Activated CD4-positive, alpha-beta T cell treated with anti-CD3 and anti-CD28 coated beads, Interleukin-2, amount 10 ng/mL, durations not matched to agents 7 days and 5 days (primary cell): Measurements from ENCODE around the gene POU3F3. TPM values are rescaled to one million over a fixed set of nuclear protein-coding genes. Genes with fewer than 3 reads are reported as not detected.

Experiments used
- CTCF ChIA-PET: fragments of 350-600 bp; sonication (Branson Sonifier 250); formaldehyde crosslinking; loops from one replicate; lab custom pipeline; 2021; ENCODE audit warnings: antibody characterized with exemption; lab: Charles Lee
- POLR2A ChIA-PET: fragments of 350-600 bp; sonication (Branson Sonifier 250); formaldehyde crosslinking; loops from one replicate; lab custom pipeline; 2021; ENCODE audit warnings: antibody characterized with exemption; lab: Charles Lee
- DNase-seq: peaks from one replicate; pipeline ENCODE4 v3.0.0-alpha.2; 2020
- H3K27ac Mint-ChIP-seq: one replicate; pipeline ENCODE4 v1.8.0; 2021; ENCODE audit warnings: mild to moderate bottlenecking, moderate library complexity, mixed read lengths
- H3K27me3 Mint-ChIP-seq: one replicate; pipeline ENCODE4 v1.8.0; 2021; ENCODE audit warnings: mixed read lengths
- H3K36me3 Mint-ChIP-seq: one replicate; pipeline ENCODE4 v1.8.0; 2021; ENCODE audit warnings: low read depth, mixed read lengths
- H3K4me1 Mint-ChIP-seq: one replicate; pipeline ENCODE4 v1.8.0; 2021; ENCODE audit warnings: mixed read lengths
- H3K4me3 Mint-ChIP-seq: one replicate; pipeline ENCODE4 v1.8.0; 2021; ENCODE audit warnings: mild to moderate bottlenecking, moderate library complexity, mixed read lengths
- H3K9me3 Mint-ChIP-seq: one replicate; pipeline ENCODE4 v1.8.0; 2021; ENCODE audit warnings: mixed read lengths
- total RNA-seq, 2 experiments: library from RNA; stranded (reverse); gene quantifications; one replicate each; pipeline ENCODE4 v1.2.3, GENCODE V29; 2021

Gene POU3F3
- total RNA-seq, 2 experiments from 2014 or later: not detected

GRCh38 chr2:104859291-104859765 lies 5.4 kb downstream of the POU3F3 start:
- Mint-ChIP-seq H3K4me1 (peaks cover 18% of the 10 kb centered on the region), H3K9me3 (no peaks in the 10 kb centered on the region), H3K27ac (no peak overlapping the region), H3K27me3 (peaks cover 74% of the 10 kb centered on the region), H3K4me3 (no peak overlapping the region), H3K36me3 (peaks cover 7% of the 10 kb centered on the region)
- ChIA-PET CTCF (interaction anchor here (1.7 kb wide), 1 partner anchor 10 kb away, joined by 8 read pairs; no protein-coding TSS in a partner anchor), POLR2A (no interaction called here)
- DNase-seq: no peak

GRCh38 chr2:104859766-104860450 lies 6.0 kb downstream of the POU3F3 start:
- ChIA-PET CTCF (interaction anchor here (1.5 to 1.7 kb wide), 2 partner anchors 10 to 15 kb away, joined by 3 to 8 read pairs; no protein-coding TSS in a partner anchor), POLR2A (no interaction called here)
- Mint-ChIP-seq H3K9me3 (no peaks in the 10 kb centered on the region), H3K27ac (no peak overlapping the region), H3K4me1 (peaks cover 14% of the 10 kb centered on the region), H3K36me3 (peaks cover 3% of the 10 kb centered on the region), H3K4me3 (no peak overlapping the region), H3K27me3 (peaks cover 74% of the 10 kb centered on the region)
- no peak for DNase-seq

DNA sequence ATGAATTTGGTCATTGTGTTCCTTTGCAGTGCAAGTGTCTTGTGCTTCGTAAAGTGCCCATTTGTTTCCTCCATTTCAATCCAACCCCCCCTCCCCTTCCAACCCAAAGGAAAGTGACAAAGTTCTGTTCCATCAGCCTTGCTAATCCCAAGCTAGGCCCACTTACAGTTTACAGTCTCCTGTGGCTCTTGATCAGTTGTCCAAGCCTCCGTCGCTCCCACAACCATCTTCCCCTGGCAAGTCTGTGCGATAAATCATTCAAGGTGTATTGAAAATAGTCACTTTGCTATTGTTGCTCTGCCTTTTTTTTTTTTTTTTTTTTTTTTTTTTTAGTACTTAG lies 6.5 kb downstream of the POU3F3 start:
- DNase-seq: no peak
- H3K9me3 Mint-ChIP-seq: no peaks in the 10 kb centered on the region
- no peak overlapping the region for H3K4me3 Mint-ChIP-seq
- H3K36me3 Mint-ChIP-seq: peaks cover 3% of the 10 kb centered on the region
- H3K27me3 Mint-ChIP-seq: peaks cover 79% of the 10 kb centered on the region
- ChIA-PET CTCF (interaction anchor here (1.5 to 2.7 kb wide), 3 partner anchors 11 to 15 kb away, joined by 3 to 11 read pairs (median 8); no protein-coding TSS in a partner anchor), POLR2A (no interaction called here)
- no peak overlapping the region for H3K27ac Mint-ChIP-seq
- peaks cover 14% of the 10 kb centered on the region for H3K4me1 Mint-ChIP-seq

- Mint-ChIP-seq H3K36me3 (peaks cover 3% of the 10 kb centered on the region), H3K27me3 (peaks cover 88% of the 10 kb centered on the region), H3K4me1 (peaks cover 11% of the 10 kb centered on the region), H3K4me3 (no peak overlapping the region), H3K27ac (no peak overlapping the region), H3K9me3 (no peaks in the 10 kb centered on the region)
- DNase-seq: no peak
- ChIA-PET POLR2A (no interaction called here), CTCF (interaction anchor here (1.5 to 2.7 kb wide), 2 partner anchors 12 to 16 kb away, joined by 3 to 11 read pairs; no protein-coding TSS in a partner anchor)
Measured at GRCh38 chr2:104861351-104862057, 7.6 kb downstream of the POU3F3 start.

DNA sequence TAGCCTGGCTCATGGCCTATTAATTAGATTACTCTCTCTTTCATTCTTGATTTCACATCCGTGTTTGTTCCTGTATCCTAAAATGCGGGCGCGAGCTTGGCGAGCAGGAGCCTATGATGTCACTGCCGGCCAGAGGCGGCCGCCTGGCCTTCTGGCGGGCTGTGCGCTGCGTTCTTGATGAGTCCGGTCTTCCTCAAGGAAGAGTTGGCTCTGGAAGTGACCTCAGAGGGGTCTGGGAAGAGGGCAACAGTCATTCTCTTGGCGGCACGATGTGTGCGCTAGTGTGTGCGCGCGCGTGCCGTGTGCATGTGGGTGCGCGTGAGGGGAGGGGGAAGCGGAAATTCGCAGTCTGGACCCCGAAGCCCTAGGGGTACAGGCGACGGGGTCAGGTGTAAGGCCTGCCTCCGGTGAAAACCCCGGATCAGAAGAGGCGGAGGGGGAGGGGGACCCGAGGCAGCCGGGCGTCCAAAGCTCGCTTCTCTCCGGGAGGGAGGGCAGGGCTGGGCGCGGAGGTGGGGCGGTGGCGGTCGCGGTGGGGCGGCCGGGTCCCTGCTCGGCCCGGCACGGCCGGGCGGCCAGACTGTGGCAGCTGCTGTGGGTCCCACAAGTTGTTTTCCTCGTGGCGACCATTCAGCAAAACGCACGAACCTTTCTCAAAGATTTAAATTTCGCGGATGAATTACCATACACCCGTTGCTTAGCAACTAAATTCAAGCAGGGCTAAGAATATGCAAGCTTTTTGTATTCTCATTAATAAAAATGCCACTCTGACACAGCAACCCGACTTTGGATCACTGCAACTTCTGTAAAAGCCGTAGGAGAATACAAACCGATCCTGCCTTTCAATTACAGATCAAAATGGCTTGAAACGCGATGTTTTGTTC lies 8.4 kb downstream of the POU3F3 start:
- Mint-ChIP-seq H3K4me3 (no peak overlapping the region), H3K9me3 (no peaks in the 10 kb centered on the region), H3K36me3 (peaks cover 3% of the 10 kb centered on the region), H3K27ac (no peak overlapping the region), H3K4me1 (peaks cover 7% of the 10 kb centered on the region), H3K27me3 (peaks cover 88% of the 10 kb centered on the region)
- ChIA-PET POLR2A (no interaction called here), CTCF (interaction anchor here (2.7 kb wide), 1 partner anchor 13 kb away, joined by 11 read pairs; no protein-coding TSS in a partner anchor)
- no peak for DNase-seq

DNA sequence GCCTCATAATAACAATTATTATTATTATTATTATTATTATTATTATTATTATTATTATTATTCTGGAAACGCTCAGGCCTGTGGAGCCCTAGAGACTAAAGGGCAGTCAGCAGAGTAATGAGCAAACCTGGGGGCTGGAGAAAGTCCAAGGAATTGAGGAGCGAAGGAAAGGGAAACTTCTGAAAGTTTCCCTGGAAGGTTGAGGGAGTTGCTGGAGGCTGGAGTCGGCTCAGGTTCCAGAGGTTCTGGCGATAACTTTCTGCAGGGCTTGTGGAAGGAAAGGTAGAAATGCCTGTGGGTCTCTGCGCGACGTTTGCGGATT lies 9.2 kb downstream of the POU3F3 start:
- H3K9me3 Mint-ChIP-seq: no peaks in the 10 kb centered on the region
- no peak for DNase-seq
- H3K36me3 Mint-ChIP-seq: peaks cover 3% of the 10 kb centered on the region
- ChIA-PET CTCF (interaction anchor here (2.7 kb wide), 1 partner anchor 13 kb away, joined by 11 read pairs; no protein-coding TSS in a partner anchor), POLR2A (no interaction called here)
- H3K4me3 Mint-ChIP-seq: no peak overlapping the region
- no peak overlapping the region for H3K27ac Mint-ChIP-seq
- H3K27me3 Mint-ChIP-seq: peaks cover 90% of the 10 kb centered on the region
- H3K4me1 Mint-ChIP-seq: peaks cover 3% of the 10 kb centered on the region

- peaks cover 3% of the 10 kb centered on the region for H3K36me3 Mint-ChIP-seq
- H3K4me3 Mint-ChIP-seq: no peak overlapping the region
- ChIA-PET CTCF (no interaction called here), POLR2A (no interaction called here)
- no peak for DNase-seq
- H3K27ac Mint-ChIP-seq: no peak overlapping the region
- no peaks in the 10 kb centered on the region for H3K9me3 Mint-ChIP-seq
- peaks cover 3% of the 10 kb centered on the region for H3K4me1 Mint-ChIP-seq
- H3K27me3 Mint-ChIP-seq: peaks cover 90% of the 10 kb centered on the region
Measured at GRCh38 chr2:104863468-104864279, 9.8 kb downstream of the POU3F3 start.

DNA sequence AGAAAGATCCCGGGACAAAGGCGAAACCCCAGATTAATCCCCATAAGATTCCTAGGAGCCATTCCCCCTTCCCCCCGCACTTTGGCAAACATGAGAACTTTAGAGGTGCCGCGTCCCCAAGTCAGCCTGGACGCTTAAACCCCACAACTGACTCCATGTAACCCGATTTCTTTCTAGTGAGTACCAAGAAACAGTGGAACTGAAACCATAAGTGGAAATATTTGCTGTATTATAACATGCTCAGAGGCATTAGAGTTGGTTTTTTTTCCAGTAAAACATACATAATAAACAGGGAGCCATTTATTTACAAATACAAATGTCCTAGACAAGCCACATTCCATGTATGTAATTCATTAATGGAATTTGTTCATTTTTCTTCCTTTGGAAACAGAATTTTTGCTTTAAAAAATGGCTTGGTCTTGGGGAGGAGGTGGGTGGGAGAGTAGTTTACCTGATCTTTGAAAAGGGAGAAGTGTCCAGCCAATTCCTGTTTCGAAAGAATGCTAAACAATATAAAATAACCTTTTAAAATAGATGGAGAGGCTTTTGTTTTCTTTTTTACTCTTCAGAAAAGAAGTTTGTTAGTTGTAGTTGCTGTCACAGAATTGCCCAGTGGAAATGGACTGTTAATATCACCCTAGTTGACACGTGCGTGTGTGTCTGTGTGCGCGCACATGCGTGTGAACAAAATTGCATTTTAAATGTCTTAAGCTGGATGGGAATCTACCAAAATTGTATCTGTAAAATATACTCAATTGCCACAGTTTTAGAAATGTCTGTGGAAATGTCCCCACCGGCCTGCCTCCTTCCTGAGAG lies 10.6 kb downstream of the POU3F3 start:
- H3K36me3 Mint-ChIP-seq: peaks cover 3% of the 10 kb centered on the region
- CTCF ChIA-PET: interaction anchor here (1.4 kb wide), 1 partner anchor 15 kb away, joined by 3 read pairs; no protein-coding TSS in a partner anchor

DNA sequence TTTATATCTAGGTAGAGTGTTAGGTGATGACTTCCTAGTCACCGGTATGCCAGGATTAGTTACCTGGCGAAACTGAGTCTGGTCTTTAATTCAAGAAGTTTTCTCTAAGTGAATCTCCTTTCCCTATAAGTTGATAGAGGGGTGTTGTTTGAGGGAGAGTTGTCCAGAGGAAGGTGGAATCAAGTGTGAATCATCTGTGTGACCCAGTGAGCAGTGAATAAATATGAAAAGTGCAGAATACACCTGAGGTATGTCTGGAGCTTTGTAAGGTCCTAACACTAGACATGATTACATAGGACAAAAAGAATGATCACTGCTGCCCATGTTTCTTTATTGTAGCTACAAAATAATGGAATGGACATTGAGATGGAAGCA lies 11.2 kb downstream of the POU3F3 start:
- Mint-ChIP-seq H3K4me1 (peaks cover 3% of the 10 kb centered on the region), H3K9me3 (no peaks in the 10 kb centered on the region), H3K27ac (no peak overlapping the region), H3K27me3 (peaks cover 90% of the 10 kb centered on the region), H3K36me3 (peaks cover 3% of the 10 kb centered on the region), H3K4me3 (no peak overlapping the region)
- POLR2A ChIA-PET: no interaction called here
- DNase-seq: no peak
- CTCF ChIA-PET: interaction anchor here (1.4 to 1.6 kb wide), 2 partner anchors 16 to 19 kb away, joined by 3 to 4 read pairs; no protein-coding TSS in a partner anchor

More for the DNA sequence above, 10.6 kb downstream of the POU3F3 start:
- no peak overlapping the region for H3K27ac Mint-ChIP-seq
- peaks cover 3% of the 10 kb centered on the region for H3K4me1 Mint-ChIP-seq
- H3K27me3 Mint-ChIP-seq: peaks cover 90% of the 10 kb centered on the region
- no peaks in the 10 kb centered on the region for H3K9me3 Mint-ChIP-seq
- POLR2A ChIA-PET: no interaction called here
- DNase-seq: no peak
- H3K4me3 Mint-ChIP-seq: no peak overlapping the region

DNA sequence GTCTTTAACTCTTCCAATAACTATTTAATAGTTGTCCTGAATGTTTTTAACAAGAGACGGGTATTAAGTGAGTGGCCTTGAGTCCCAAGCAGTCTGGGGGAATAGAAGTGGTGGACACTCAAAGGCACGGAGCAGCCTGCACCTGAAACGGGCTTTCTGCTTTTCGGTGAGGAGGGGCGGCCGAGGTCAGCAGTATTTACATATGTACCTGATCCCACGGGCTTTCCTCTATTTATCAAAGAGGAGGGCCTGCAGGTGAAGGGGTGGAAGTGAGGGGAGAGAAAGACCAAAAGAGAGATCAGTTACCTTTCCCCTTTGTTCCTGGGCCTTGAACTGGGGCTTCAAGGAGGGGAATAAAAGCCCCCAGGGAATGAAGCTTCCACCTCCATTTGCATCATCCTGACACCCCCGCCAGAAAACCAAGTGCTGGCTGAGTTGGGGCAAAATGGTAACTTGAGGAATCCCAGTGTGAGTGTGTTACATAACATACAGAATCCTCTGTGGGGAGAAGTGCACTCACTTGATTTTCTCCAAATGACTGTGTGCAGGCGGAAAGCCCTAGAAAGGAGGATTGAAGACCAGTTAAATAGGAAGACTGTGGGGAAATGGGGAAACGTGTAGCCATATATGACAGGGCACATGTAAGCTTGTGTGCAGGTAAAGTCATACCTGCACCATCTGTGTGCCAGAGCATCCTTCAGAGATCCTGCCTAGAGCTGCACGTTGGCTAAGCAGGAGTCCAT lies 12.4 kb downstream of the POU3F3 start:
- Mint-ChIP-seq H3K4me1 (peaks cover 3% of the 10 kb centered on the region), H3K27ac (no peak overlapping the region), H3K27me3 (peaks cover 92% of the 10 kb centered on the region), H3K36me3 (peaks cover 3% of the 10 kb centered on the region), H3K9me3 (no peaks in the 10 kb centered on the region), H3K4me3 (no peak overlapping the region)
- ChIA-PET CTCF (interaction anchor here (1.0 to 2.0 kb wide), 3 partner anchors 10 to 20 kb away, joined by 3 to 5 read pairs (median 4); no protein-coding TSS in a partner anchor), POLR2A (no interaction called here)
- DNase-seq: no peak
